Panc1 (cell line): ENCODE results near the gene CAMK2B. TPM values are rescaled to one million over a fixed set of nuclear protein-coding genes. Genes with fewer than 3 reads are reported as not detected.

Source experiments
- ATAC-seq: fragments of 200-7000 bp; cut with Tn5 transposase; 2 replicates; pipeline ENCODE4 v1.9.1; 2020; ENCODE audit warnings: mild to moderate bottlenecking, moderate library complexity
- BruUV-seq: library from RNA; stranded (reverse); fragments of 400-500 nt; replicated peaks from 2 replicates; lab custom pipeline; 2021; lab: Mats Ljungman, UMichigan
- CTCF ChIA-PET: fragments of 300-600 bp; sonication (Branson Sonifier 250); formaldehyde crosslinking; loops from one replicate; lab custom pipeline; 2022; ENCODE audit warnings: antibody characterized with exemption; lab: Charles Lee
- POLR2A ChIA-PET: fragments of 300-600 bp; sonication (Branson Sonifier 250); formaldehyde crosslinking; loops from one replicate; lab custom pipeline; 2022; ENCODE audit warnings: antibody characterized with exemption; lab: Charles Lee
- DNase-seq: peaks from one replicate; pipeline ENCODE4 v3.0.0-alpha.2; 2010; ENCODE audit warnings: low read depth, low spot score
- H3K27ac ChIP-seq: 2 replicates; pipeline ENCODE4 v1.5.1; 2011; ENCODE audit warnings: mild to moderate bottlenecking, low read length, inconsistent platforms
- H3K27me3 ChIP-seq: fragments of 200-500 bp; sonication (Bioruptor generic); 2 replicates; pipeline ENCODE4 v1.6.0; 2014; ENCODE audit warnings: low read length, inconsistent platforms; ENCODE audit not compliant: control insufficient read depth, insufficient read depth
- H3K36me3 ChIP-seq: fragments of 200-500 bp; sonication (Bioruptor generic); 2 replicates; pipeline ENCODE4 v1.5.1; 2014; ENCODE audit warnings: inconsistent platforms, mild to moderate bottlenecking, low read length, moderate library complexity; ENCODE audit not compliant: control insufficient read depth, insufficient read depth
- H3K4me1 ChIP-seq: 2 replicates; pipeline ENCODE4 v1.5.1; 2011; ENCODE audit warnings: inconsistent platforms, mild to moderate bottlenecking, low read length, moderate library complexity; ENCODE audit not compliant: control insufficient read depth, insufficient read depth
- H3K4me3 ChIP-seq, 2 experiments: 2 replicates each; pipeline ENCODE4 v1.5.1; 2011 to 2012; ENCODE audit warnings: low read depth in 2 of 2, low read length in 2 of 2, mild to moderate bottlenecking in 2 of 2, inconsistent platforms in 1 of 2, moderate library complexity in 1 of 2
- H3K9me3 ChIP-seq: fragments of 200-500 bp; sonication (Bioruptor generic); 2 replicates; pipeline ENCODE4 v1.5.1; 2014; ENCODE audit warnings: low read depth, mild to moderate bottlenecking, inconsistent platforms, low read length, moderate library complexity; ENCODE audit not compliant: control insufficient read depth, insufficient read depth
- CTCF ChIP-seq: fragments of 450-650 bp; IDR thresholded peaks from 2 replicates; pipeline ENCODE4 v1.5.1; 2017; ENCODE audit warnings: mild to moderate bottlenecking
- POLR2AphosphoS5 ChIP-seq: IDR thresholded peaks from 2 replicates; pipeline ENCODE4 v1.6.1; 2012; ENCODE audit warnings: mild to moderate bottlenecking, low read depth, low read length, moderate library complexity
- REST ChIP-seq, 2 experiments: IDR thresholded peaks; 2 replicates each; pipeline ENCODE4 v1.6.1; 2011 to 2012; ENCODE audit warnings: low read depth in 2 of 2, control low read depth in 1 of 2, low read length in 1 of 2, mild to moderate bottlenecking in 1 of 2, moderate library complexity in 1 of 2; ENCODE audit not compliant: insufficient read depth in 1 of 2
- SIN3A ChIP-seq: IDR thresholded peaks from 2 replicates; pipeline ENCODE4 v1.6.1; 2012; ENCODE audit warnings: low read depth, mild to moderate bottlenecking, low read length, moderate library complexity, borderline replicate concordance; ENCODE audit not compliant: insufficient read depth
- in situ Hi-C: cut with HindIII; loops from 2 replicates; pipeline ENCODE4 v1.10.0; 2016; ENCODE audit warnings: low sequenced_read_pairs, low pct_unique_long_range_greater_than_20kb
- intact Hi-C: fragments of 100-400 bp; cut with micrococcal nuclease; formaldehyde crosslinking; loops from one replicate; pipeline ENCODE4 v1.10.0; 2022; ENCODE audit not compliant: unreplicated experiment
- total RNA-seq: library from RNA; stranded (reverse); gene quantifications from one replicate; pipeline ENCODE4 v1.2.1, GENCODE V29; 2021; ENCODE audit not compliant: unreplicated experiment

The CAMK2B gene
- total RNA-seq, 1 experiment from 2014 or later: 0.26 TPM

- intact Hi-C loops: no loop called here
- Histone ChIP-seq H3K36me3 (peaks cover 56% of the 10 kb centered on the region), H3K9me3 (no peaks in the 10 kb centered on the region), H3K27ac (no peak overlapping the region), H3K4me1 (no peaks in the 10 kb centered on the region), H3K27me3 (no peaks in the 10 kb centered on the region), H3K4me3 (no peak overlapping the region)
- no peak for TF ChIP-seq SIN3A
- no peak for TF ChIP-seq REST (IDR thresholded peaks at IDR 0.05; ENCODE audit: insufficient read depth in 1 of 2, low read depth in 2 of 2, low read length in 1 of 2)
- no TSS peak for BruUV-seq
- ChIA-PET POLR2A (interaction anchor here (0.7 kb wide), 1 partner anchor 201 kb away, joined by 4 read pairs; no protein-coding TSS in a partner anchor), CTCF (interaction anchor here (0.6 kb wide), 1 partner anchor 15 kb away, joined by 3 read pairs; no protein-coding TSS in a partner anchor)
- DNase-seq (no peak), ATAC-seq (no peak)
- in situ Hi-C loops: loop anchor here (25.0 kb wide), 1 partner anchor 129 kb away; the partner anchor contains the start of gene CAMK2B
These were observed 117.3 kb downstream of the CAMK2B start for GRCh38 chr7:44208085-44208484.

GRCh38 chr7:44206008-44206407 lies 119.4 kb downstream of the CAMK2B start:
- no TSS peak for BruUV-seq
- Histone ChIP-seq H3K27ac (no peak overlapping the region), H3K4me3 (no peak overlapping the region), H3K36me3 (peaks cover 53% of the 10 kb centered on the region), H3K27me3 (no peaks in the 10 kb centered on the region), H3K9me3 (no peaks in the 10 kb centered on the region), H3K4me1 (peaks cover 6% of the 10 kb centered on the region)
- in situ Hi-C loops: loop anchor here (25.0 kb wide), 1 partner anchor 131 kb away; the partner anchor contains the start of gene CAMK2B
- CTCF ChIA-PET: no interaction called here
- DNase-seq (no peak), ATAC-seq (no peak)
- intact Hi-C loops: no loop called here
- TF ChIP-seq SIN3A (no peak), POLR2AphosphoS5 (no peak), REST (IDR thresholded peaks at IDR 0.05; ENCODE audit: insufficient read depth in 1 of 2, low read depth in 2 of 2, low read length in 1 of 2) (no peak), CTCF (no peak)
- POLR2A ChIA-PET: interaction anchor here (0.6 kb wide), 1 partner anchor 262 kb away, joined by 17 read pairs; no protein-coding TSS in a partner anchor
